HG03280 (cell line): ENCODE measurements around the gene VWA8.

Experiments used
- ATAC-seq: cut with Tn5 transposase; IDR thresholded peaks from one replicate; pipeline ENCODE4 v1.9.1; 2021; ENCODE audit warnings: mild to moderate bottlenecking, moderate library complexity; ENCODE audit not compliant: unreplicated experiment

Gene VWA8

GRCh38 chr13:41960637-41961465 lies at the start of gene VWA8:
VWA8 (minus strand) TSS chr13:41961109; CDS start chr13:41961015, 94 bp downstream.
- peak; percentile 88 for ATAC-seq

- ATAC-seq = no peak
These were observed 48.1 kb upstream of the VWA8 start for GRCh38 chr13:42009057-42009456.

GRCh38 chr13:42007844-42008243 lies 46.9 kb upstream of the VWA8 start:
- ATAC-seq = no peak

GRCh38 chr13:42002066-42002465 lies 41.2 kb upstream of the VWA8 start:
- no peak for ATAC-seq

- no peak for ATAC-seq
These were observed 40.7 kb upstream of the VWA8 start for GRCh38 chr13:42001580-42001979.

GRCh38 chr13:42000846-42001245 lies 39.9 kb upstream of the VWA8 start:
- ATAC-seq = no peak

GRCh38 chr13:41997396-41997795 lies 36.5 kb upstream of the VWA8 start:
- no peak for ATAC-seq

- no peak for ATAC-seq
These were observed 35.0 kb upstream of the VWA8 start for GRCh38 chr13:41995946-41996345.

GRCh38 chr13:41995336-41995735 lies 34.4 kb upstream of the VWA8 start:
- ATAC-seq = no peak

- ATAC-seq = no peak
These were observed 33.8 kb upstream of the VWA8 start for GRCh38 chr13:41994696-41995095.

GRCh38 chr13:41991936-41992335 lies 31.0 kb upstream of the VWA8 start:
- no peak for ATAC-seq

GRCh38 chr13:41988244-41988643 lies 27.3 kb upstream of the VWA8 start:
- no peak for ATAC-seq

GRCh38 chr13:41985788-41986508 lies 25.0 kb upstream of the VWA8 start:
- ATAC-seq = no peak

GRCh38 chr13:41981951-41982715 lies 21.2 kb upstream of the VWA8 start:
- no peak for ATAC-seq

- ATAC-seq = no peak
These were observed 17.1 kb upstream of the VWA8 start for GRCh38 chr13:41978007-41978406.

GRCh38 chr13:41976476-41976875 lies 15.6 kb upstream of the VWA8 start:
- ATAC-seq = no peak

- no peak for ATAC-seq
These were observed 13.5 kb upstream of the VWA8 start for GRCh38 chr13:41974262-41974900.

GRCh38 chr13:41973247-41973741 lies 12.4 kb upstream of the VWA8 start:
- no peak for ATAC-seq

- ATAC-seq = no peak
These were observed 10.9 kb upstream of the VWA8 start for GRCh38 chr13:41971848-41972247.

GRCh38 chr13:41970918-41971317 lies 10.0 kb upstream of the VWA8 start:
- ATAC-seq = no peak

GRCh38 chr13:41970022-41970421 lies 9.1 kb upstream of the VWA8 start:
- no peak for ATAC-seq
